Epithelial cell of proximal tubule (primary cell): ENCODE data around the gene SS18L1. TPM values are rescaled to one million over a fixed set of nuclear protein-coding genes. Genes with fewer than 3 reads are reported as not detected.

Experiments used
- DNase-seq: peaks from one replicate; pipeline ENCODE4 v3.0.0-alpha.2; 2011; ENCODE audit warnings: low read depth
- H3K4me3 ChIP-seq: 2 replicates; pipeline ENCODE4 v1.5.1; 2011; ENCODE audit warnings: low read depth, mild to moderate bottlenecking, low read length
- total RNA-seq: library from RNA; depleted of rRNA; stranded (reverse); fragments of >200 nt; gene quantifications from 2 replicates; pipeline ENCODE4 v1.2.3, GENCODE V29; 2015
- TF ChIP-seq, protein P1 (sequence below): conservative IDR thresholded peaks from 2 replicates; pipeline ENCODE4 v1.5.1; 2012; ENCODE audit warnings: low read depth, mild to moderate bottlenecking, low read length

Gene SS18L1
- total RNA-seq, 1 donor from 2014 or later: 11.4 TPM

DNA sequence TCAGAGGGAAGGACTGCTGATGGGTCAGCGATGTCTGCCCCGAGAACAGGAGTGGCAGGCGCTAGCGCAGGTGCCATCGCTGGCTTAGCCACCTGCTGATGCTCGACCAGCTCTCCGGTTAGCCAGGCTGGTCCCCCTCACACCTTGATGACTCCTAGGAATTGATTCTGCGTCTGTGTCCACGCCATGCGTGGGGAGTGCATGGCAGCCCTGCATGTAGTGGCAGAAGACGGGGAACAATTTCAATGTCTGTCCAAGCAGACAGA is 6.7 kb downstream of the SS18L1 start:
- DNase-seq: no peak
- H3K4me3 ChIP-seq: no peak overlapping the region
- TF ChIP-seq, protein P1, sequence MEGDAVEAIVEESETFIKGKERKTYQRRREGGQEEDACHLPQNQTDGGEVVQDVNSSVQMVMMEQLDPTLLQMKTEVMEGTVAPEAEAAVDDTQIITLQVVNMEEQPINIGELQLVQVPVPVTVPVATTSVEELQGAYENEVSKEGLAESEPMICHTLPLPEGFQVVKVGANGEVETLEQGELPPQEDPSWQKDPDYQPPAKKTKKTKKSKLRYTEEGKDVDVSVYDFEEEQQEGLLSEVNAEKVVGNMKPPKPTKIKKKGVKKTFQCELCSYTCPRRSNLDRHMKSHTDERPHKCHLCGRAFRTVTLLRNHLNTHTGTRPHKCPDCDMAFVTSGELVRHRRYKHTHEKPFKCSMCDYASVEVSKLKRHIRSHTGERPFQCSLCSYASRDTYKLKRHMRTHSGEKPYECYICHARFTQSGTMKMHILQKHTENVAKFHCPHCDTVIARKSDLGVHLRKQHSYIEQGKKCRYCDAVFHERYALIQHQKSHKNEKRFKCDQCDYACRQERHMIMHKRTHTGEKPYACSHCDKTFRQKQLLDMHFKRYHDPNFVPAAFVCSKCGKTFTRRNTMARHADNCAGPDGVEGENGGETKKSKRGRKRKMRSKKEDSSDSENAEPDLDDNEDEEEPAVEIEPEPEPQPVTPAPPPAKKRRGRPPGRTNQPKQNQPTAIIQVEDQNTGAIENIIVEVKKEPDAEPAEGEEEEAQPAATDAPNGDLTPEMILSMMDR: no peak

DNA sequence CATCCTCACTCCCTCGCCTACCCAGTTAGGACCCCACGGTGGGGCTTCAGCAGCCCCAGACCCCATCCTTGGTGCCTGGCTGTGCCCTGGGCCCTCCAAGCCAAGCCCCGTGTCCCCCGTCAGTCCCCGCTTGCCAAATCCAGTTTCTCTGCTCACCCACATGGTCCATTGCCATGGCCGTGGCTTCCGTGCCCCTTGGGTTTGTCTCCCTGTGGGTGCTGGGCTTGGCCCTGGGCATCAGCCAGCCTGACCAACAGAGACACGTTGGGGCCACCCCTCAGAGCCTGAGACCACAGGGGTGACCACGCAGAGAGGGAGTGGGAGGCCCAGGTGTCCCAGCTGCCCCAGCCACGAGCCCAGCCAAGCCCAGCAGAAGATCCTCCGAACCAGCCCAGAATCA is 7.7 kb downstream of the SS18L1 start:
- TF ChIP-seq, protein P1: no peak
- no peak overlapping the region for H3K4me3 ChIP-seq
- no peak for DNase-seq

DNA sequence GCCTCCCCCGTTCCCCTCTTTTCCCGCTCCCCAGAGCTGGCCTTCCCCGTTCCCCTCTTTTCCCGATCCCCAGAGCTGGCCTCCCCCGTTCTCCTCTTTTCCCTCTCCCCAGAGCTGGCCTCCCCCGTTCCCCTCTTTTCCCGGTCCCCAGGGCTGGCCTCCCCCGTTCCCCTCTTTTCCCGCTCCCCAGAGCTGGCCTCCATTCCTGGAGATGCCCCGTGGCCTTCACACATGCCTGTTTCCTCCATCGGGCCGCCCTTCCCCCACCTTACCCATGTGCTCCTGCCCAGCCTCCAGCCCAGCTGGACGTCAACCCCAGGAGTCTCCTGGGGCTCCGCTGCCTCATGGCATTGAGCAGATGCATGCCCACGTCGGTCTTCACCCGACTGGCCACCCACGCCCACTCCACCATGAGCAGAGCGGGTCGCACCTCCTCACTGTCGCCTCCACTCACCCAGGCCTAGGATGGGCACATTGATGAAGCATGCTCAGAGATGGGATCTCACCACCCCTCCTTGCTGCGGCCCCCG is 8.3 kb downstream of the SS18L1 start:
- TF ChIP-seq, protein P1: no peak
- DNase-seq: no peak
- H3K4me3 ChIP-seq: no peak overlapping the region

GRCh38 chr20:62155428-62156253 is 12.1 kb downstream of the SS18L1 start:
- TF ChIP-seq, protein P1: no peak
- no peak overlapping the region for H3K4me3 ChIP-seq
- no peak for DNase-seq

DNA sequence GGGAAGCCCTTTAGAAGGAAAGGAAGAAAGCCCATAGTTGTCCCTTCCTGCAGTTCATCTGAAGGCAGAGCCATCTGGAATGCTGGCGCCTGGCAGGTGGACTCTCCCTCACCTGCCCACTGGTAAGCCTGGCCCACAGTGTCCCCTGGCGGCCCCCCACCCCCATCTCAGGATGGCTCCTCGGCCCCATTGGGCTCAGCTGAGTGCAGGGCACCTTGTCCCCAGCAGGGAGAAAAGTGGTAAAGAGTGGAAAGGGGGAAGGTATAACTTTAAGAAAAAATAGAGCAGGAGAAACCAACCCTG is 12.6 kb downstream of the SS18L1 start:
- no peak for DNase-seq
- TF ChIP-seq, protein P1: no peak
- no peak overlapping the region for H3K4me3 ChIP-seq

GRCh38 chr20:62156592-62157386 is 13.2 kb downstream of the SS18L1 start:
- DNase-seq: no peak
- TF ChIP-seq, protein P1: peak; percentile 75

More at GRCh38 chr20:62156592-62157386, 13.2 kb downstream of the SS18L1 start:
- no peak overlapping the region for H3K4me3 ChIP-seq
